RWPE1 (cell line): Measurements from ENCODE around the gene UNC5B.

Experiments
- CTCF ChIA-PET: fragments of 350-600 bp; sonication (Branson Sonifier 250); formaldehyde crosslinking; extraction: SDS; loops from one replicate; lab custom pipeline; 2021; lab: Yijun Ruan, JAX
- POLR2A ChIA-PET: fragments of 400-600 bp; formaldehyde crosslinking; extraction: SDS; loops from one replicate; lab custom pipeline; 2020; ENCODE audit warnings: antibody characterized with exemption; ENCODE audit not compliant: low non-redundant PET; lab: Yijun Ruan, JAX
- DNase-seq: peaks from one replicate; pipeline ENCODE4 v3.0.0; 2012; ENCODE audit warnings: low spot score
- H3K27ac ChIP-seq: fragments of 450-650 bp; 2 replicates; pipeline ENCODE4 v1.5.1; 2017
- CTCF ChIP-seq: fragments of 450-650 bp; conservative IDR thresholded peaks from 2 replicates; pipeline ENCODE4 v1.5.1; 2017; ENCODE audit warnings: low read depth, mild to moderate bottlenecking

Gene UNC5B

DNA sequence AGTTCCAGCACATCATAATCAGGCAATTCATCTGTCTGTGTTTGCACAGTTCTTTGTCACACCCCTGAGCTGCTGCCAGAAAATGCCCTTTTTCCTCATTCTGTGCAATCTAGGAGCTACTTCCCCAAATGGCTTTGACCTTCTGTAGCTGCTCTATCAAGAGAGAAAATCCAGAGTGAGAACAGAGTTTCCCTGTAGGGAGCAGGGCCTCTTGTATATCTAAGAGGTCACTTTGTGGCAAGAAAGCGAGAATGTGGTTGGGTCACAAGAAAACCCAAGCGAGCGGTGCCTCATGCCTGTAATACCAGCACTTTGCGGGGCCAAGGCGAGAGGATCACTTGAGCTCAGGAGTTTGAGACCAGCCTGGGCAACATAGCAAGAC, 131.0 kb downstream of the UNC5B start:
- ChIA-PET POLR2A (no interaction called here), CTCF (interaction anchor here (0.6 to 0.7 kb wide), 2 partner anchors 122 to 265 kb away, joined by 3 read pairs; no protein-coding TSS in a partner anchor)
- H3K27ac ChIP-seq: no peak overlapping the region

GRCh38 chr10:71344154-71344925, 132.0 kb downstream of the UNC5B start:
- H3K27ac ChIP-seq: no peak overlapping the region
- CTCF ChIA-PET: interaction anchor here (0.6 kb wide), 2 partner anchors 40 to 42 kb away, joined by 3 to 4 read pairs; no protein-coding TSS in a partner anchor
- DNase-seq: no peak
- TF ChIP-seq CTCF: no peak
- POLR2A ChIA-PET: no interaction called here

More for the DNA sequence above, 131.0 kb downstream of the UNC5B start:
- DNase-seq: no peak
- TF ChIP-seq CTCF: no peak

GRCh38 chr10:71344993-71345480, 132.7 kb downstream of the UNC5B start:
- DNase-seq: no peak
- H3K27ac ChIP-seq: no peak overlapping the region
- CTCF ChIA-PET: no interaction called here
- POLR2A ChIA-PET: no interaction called here
- TF ChIP-seq CTCF: no peak

DNA sequence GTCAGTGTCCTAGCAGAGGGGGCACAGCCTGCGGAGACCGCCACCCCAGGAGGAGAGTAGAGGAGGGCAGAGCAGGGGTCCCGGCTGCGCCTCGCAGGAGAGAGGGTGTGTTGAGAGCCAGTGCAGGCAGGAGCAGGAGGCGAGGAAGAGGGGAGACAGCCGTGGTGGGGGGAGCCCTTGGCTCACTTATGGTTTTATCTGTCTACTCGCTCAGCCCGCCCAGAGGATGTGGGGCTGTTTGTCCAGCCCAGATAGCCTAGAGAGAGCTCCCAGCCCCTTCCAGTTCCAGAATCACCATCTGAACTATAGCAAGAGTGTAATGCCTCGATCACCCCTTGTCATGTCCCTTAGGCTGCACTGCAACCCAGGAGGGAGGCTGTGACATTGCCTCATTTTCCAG, 133.3 kb downstream of the UNC5B start:
- CTCF ChIA-PET: no interaction called here

DNA sequence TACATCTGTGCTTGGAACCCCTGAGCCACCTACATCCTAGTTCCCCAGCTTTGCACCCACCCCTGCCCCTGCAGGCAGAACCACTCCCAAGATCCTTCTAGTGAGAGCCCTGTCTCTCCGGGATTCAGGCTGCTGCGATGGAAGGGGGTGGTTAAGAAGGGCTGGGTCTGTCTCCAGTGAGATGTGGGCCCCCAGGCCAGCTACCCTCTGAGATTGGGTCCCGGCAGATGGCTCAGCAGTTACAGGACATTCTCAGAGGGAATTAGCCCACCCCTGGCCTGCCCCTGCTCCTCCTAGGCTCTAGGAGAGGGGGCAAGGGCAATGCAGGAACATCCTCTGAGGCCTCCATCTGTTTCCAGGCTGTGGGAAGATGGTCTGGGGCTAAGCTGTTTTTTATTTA, 134.4 kb downstream of the UNC5B start:
- ChIA-PET POLR2A (no interaction called here), CTCF (no interaction called here)
- DNase-seq: no peak
- no peak for TF ChIP-seq CTCF
- no peak overlapping the region for H3K27ac ChIP-seq

More for the DNA sequence above, 133.3 kb downstream of the UNC5B start:
- no peak for TF ChIP-seq CTCF
- no peak overlapping the region for H3K27ac ChIP-seq
- POLR2A ChIA-PET: no interaction called here
- DNase-seq: no peak

DNA sequence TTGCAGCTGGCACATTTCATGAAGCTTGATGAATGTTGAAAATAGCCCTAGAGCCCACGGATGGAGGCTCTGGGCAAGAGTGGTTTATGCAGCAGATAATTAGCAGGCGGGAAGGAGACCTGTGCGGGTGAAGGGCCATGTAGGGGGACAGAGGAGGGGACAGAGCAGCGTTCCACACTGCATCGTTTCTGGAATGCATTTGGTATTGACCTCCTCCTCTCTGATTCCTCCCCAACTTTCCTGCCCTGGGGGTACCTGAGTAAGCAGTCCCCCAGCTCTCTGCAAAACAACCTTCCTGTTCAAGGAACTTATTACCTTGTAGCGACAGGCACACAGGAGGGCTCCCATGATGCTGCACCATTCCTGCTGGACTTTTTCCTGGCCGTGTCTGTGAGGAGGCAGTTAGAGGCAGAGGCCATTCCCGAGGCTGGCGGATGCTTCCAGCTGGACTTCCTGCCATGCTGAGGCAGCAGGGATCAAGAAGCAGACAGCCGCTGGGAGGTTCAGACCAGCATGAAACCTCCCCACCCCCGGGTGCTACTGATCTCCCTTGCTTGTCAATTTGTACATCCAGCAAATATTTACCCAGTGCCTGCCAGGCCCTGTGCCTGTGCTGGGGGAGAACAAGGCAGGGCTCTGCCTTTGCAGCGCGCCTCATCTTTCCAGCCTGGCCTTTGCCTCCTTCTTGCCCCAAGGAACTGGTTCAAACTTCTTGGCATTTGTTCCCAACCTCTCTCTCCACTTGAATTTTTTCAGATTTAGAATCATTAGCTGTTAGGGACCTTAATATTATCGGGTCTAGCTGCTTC, 135.4 kb downstream of the UNC5B start:
- CTCF ChIA-PET: no interaction called here
- no peak for DNase-seq
- POLR2A ChIA-PET: no interaction called here

More for the DNA sequence above, 135.4 kb downstream of the UNC5B start:
- no peak overlapping the region for H3K27ac ChIP-seq
- no peak for TF ChIP-seq CTCF
